GM19035 (cell line): Measurements from ENCODE around the gene SCARB1.
"Not testable (repeated sequence)": the region's sequence is repeated elsewhere in the genome, so short reads cannot be mapped to it uniquely, and the experiment has no call there.

ENCODE experiments used
- ATAC-seq: cut with Tn5 transposase; IDR thresholded peaks from one replicate; pipeline ENCODE4 v1.9.1; 2021; ENCODE audit not compliant: unreplicated experiment

The SCARB1 gene

GRCh38 chr12:124884587-124885438 lies 21.1 kb upstream of the SCARB1 start:
- ATAC-seq = no peak

- ATAC-seq = no peak
These were observed 19.8 kb upstream of the SCARB1 start for GRCh38 chr12:124883263-124884130.

GRCh38 chr12:124881123-124881522 lies 17.5 kb upstream of the SCARB1 start:
- no peak for ATAC-seq

GRCh38 chr12:124880335-124880734 lies 16.7 kb upstream of the SCARB1 start:
- ATAC-seq = not testable (repeated sequence)

GRCh38 chr12:124878795-124879516 lies 15.3 kb upstream of the SCARB1 start:
- no peak for ATAC-seq

GRCh38 chr12:124877423-124877822 lies 13.8 kb upstream of the SCARB1 start:
- ATAC-seq = no peak

- no peak for ATAC-seq
These were observed 12.5 kb upstream of the SCARB1 start for GRCh38 chr12:124876171-124876570.

GRCh38 chr12:124875803-124876132 lies 12.1 kb upstream of the SCARB1 start:
- no peak for ATAC-seq

- no peak for ATAC-seq
These were observed 11.5 kb upstream of the SCARB1 start for GRCh38 chr12:124874988-124875802.

- ATAC-seq = no peak
These were observed 10.5 kb upstream of the SCARB1 start for GRCh38 chr12:124874188-124874587.

GRCh38 chr12:124872068-124872719 lies 8.5 kb upstream of the SCARB1 start:
- ATAC-seq = no peak

- ATAC-seq = no peak
These were observed 7.6 kb upstream of the SCARB1 start for GRCh38 chr12:124871297-124871696.

GRCh38 chr12:124870515-124870914 lies 6.9 kb upstream of the SCARB1 start:
- ATAC-seq = no peak

- ATAC-seq = no peak
These were observed 5.5 kb upstream of the SCARB1 start for GRCh38 chr12:124869059-124869665.

- no peak for ATAC-seq
These were observed 4.8 kb upstream of the SCARB1 start for GRCh38 chr12:124868252-124869058.

- no peak for ATAC-seq
These were observed 3.8 kb upstream of the SCARB1 start for GRCh38 chr12:124867401-124867930.

- ATAC-seq = no peak
These were observed 3.3 kb upstream of the SCARB1 start for GRCh38 chr12:124866883-124867400.

GRCh38 chr12:124866195-124866882 lies 2.7 kb upstream of the SCARB1 start:
- no peak for ATAC-seq
